CD14-positive monocyte (primary cell): Measurements from ENCODE around the gene FUS. TPM values are rescaled to one million over a fixed set of nuclear protein-coding genes. Genes with fewer than 3 reads are reported as not detected.

Experiments
- DNase-seq, 3 donors: peaks; one replicate each; pipeline ENCODE4 v3.0.0-alpha.2; 2011 to 2022
- H2AFZ ChIP-seq: 2 replicates; pipeline ENCODE4 v1.6.0; 2012; ENCODE audit warnings: mild to moderate bottlenecking, low read depth, low read length, inconsistent platforms; ENCODE audit not compliant: insufficient read depth, poor library complexity, severe bottlenecking
- H3K27ac ChIP-seq, 2 donors: 1 replicate in 1 of 2; 2 replicates in 1 of 2; pipeline ENCODE4 v1.5.1; 2012 to 2013; ENCODE audit warnings: low read length in 2 of 2, control low read depth in 1 of 2, inconsistent platforms in 1 of 2, low read depth in 1 of 2, mild to moderate bottlenecking in 1 of 2
- H3K27me3 ChIP-seq, 2 donors: one replicate each; pipeline versions ENCODE4 v1.6.0 to v1.6.1; 2011 to 2013; ENCODE audit warnings: low read length in 2 of 2; ENCODE audit not compliant: control insufficient read depth in 2 of 2, insufficient read depth in 2 of 2
- H3K36me3 ChIP-seq, 2 donors: replicated peaks in 1 of 2; 1 replicate in 1 of 2; 2 replicates in 1 of 2; pipeline versions ENCODE4 v1.5.1 to v1.6.1; 2012 to 2013; ENCODE audit warnings: low read length in 2 of 2, control low read depth in 1 of 2, inconsistent platforms in 1 of 2, mild to moderate bottlenecking in 1 of 2; ENCODE audit not compliant: insufficient read depth in 2 of 2, control insufficient read depth in 1 of 2
- H3K4me1 ChIP-seq, 2 donors: 1 replicate in 1 of 2; 2 replicates in 1 of 2; pipeline versions ENCODE4 v1.5.1 to v1.6.1; 2012 to 2013; ENCODE audit warnings: low read length in 2 of 2, control low read depth in 1 of 2, inconsistent platforms in 1 of 2, mild to moderate bottlenecking in 1 of 2, moderate library complexity in 1 of 2; ENCODE audit not compliant: insufficient read depth in 2 of 2, control insufficient read depth in 1 of 2
- H3K4me2 ChIP-seq: replicated peaks from 2 replicates; pipeline ENCODE3; 2012; ENCODE audit warnings: low read length, moderate library complexity, mild to moderate bottlenecking; ENCODE audit not compliant: poor library complexity, severe bottlenecking; ENCODE audit errors: extremely low read depth
- H3K4me3 ChIP-seq, 3 experiments: fragments of 200-600 bp in 1 of 3; sonication (generic) in 1 of 3; replicated peaks in 1 of 3; 1 replicate in 2 of 3; 2 replicates in 1 of 3; pipeline ENCODE4 v1.5.1; 2011 to 2013; ENCODE audit warnings: low read length in 3 of 3, mild to moderate bottlenecking in 3 of 3, control low read depth in 2 of 3, low read depth in 2 of 3, inconsistent platforms in 1 of 3, moderate library complexity in 1 of 3
- H3K79me2 ChIP-seq: 2 replicates; pipeline ENCODE4 v1.6.0; 2012; ENCODE audit warnings: mild to moderate bottlenecking, control low read depth, inconsistent platforms, low read length, moderate library complexity; ENCODE audit not compliant: insufficient read depth
- H3K9ac ChIP-seq: 2 replicates; pipeline ENCODE4 v1.6.0; 2017; ENCODE audit warnings: low read length, mild to moderate bottlenecking; ENCODE audit not compliant: insufficient read depth, poor library complexity, severe bottlenecking
- H3K9me3 ChIP-seq, 2 donors: replicated peaks in 1 of 2; 1 replicate in 1 of 2; 2 replicates in 1 of 2; pipeline versions ENCODE4 v1.5.1 to v1.6.1; 2012 to 2013; ENCODE audit warnings: low read length in 2 of 2, control low read depth in 1 of 2; ENCODE audit not compliant: control insufficient read depth in 1 of 2, insufficient read depth in 1 of 2
- H4K20me1 ChIP-seq: 2 replicates; pipeline ENCODE4 v1.6.0; 2012; ENCODE audit warnings: mild to moderate bottlenecking, low read length, control low read depth, moderate library complexity; ENCODE audit not compliant: insufficient read depth
- H3K27ac Mint-ChIP-seq, 7 donors: one replicate each; pipeline ENCODE4 v1.8.0; 2020; ENCODE audit warnings: mild to moderate bottlenecking in 7 of 7, mixed read lengths in 7 of 7, moderate library complexity in 6 of 7, inconsistent platforms in 2 of 7
- H3K27me3 Mint-ChIP-seq, 3 donors: one replicate each; pipeline ENCODE4 v1.8.0; 2021 to 2022; ENCODE audit warnings: low read depth in 3 of 3, mild to moderate bottlenecking in 3 of 3, mixed read lengths in 3 of 3, moderate library complexity in 3 of 3, inconsistent platforms in 1 of 3
- H3K36me3 Mint-ChIP-seq, 2 donors: one replicate each; pipeline ENCODE4 v1.8.0; 2020; ENCODE audit warnings: mixed read lengths in 2 of 2, inconsistent platforms in 1 of 2, mild to moderate bottlenecking in 1 of 2
- H3K4me1 Mint-ChIP-seq: one replicate; pipeline ENCODE4 v1.8.0; 2020; ENCODE audit warnings: mild to moderate bottlenecking, mixed read lengths
- H3K4me3 Mint-ChIP-seq, 2 donors: one replicate each; pipeline ENCODE4 v1.8.0; 2020; ENCODE audit warnings: mild to moderate bottlenecking in 2 of 2, mixed read lengths in 2 of 2, moderate library complexity in 1 of 2
- H3K9me3 Mint-ChIP-seq, 7 donors: one replicate each; pipeline ENCODE4 v1.8.0; 2020 to 2022; ENCODE audit warnings: mixed read lengths in 7 of 7, mild to moderate bottlenecking in 6 of 7, moderate library complexity in 6 of 7, inconsistent platforms in 2 of 7
- CTCF ChIP-seq: fragments of 200-600 bp; IDR thresholded peaks from one replicate; pipeline ENCODE4 v1.8.0; 2022; ENCODE audit warnings: antibody characterized with exemption, mild to moderate bottlenecking
- WGBS: methylation state at CpG from one replicate; pipeline ENCODE4 v1.1.5; 2013; ENCODE audit warnings: missing lambda C conversion rate; ENCODE audit not compliant: insufficient coverage; 5-methylcytosine and 5-hydroxymethylcytosine counted together
- intact Hi-C, 2 donors: fragments of 100-400 bp; cut with micrococcal nuclease; formaldehyde crosslinking; loops; one replicate each; pipeline versions ENCODE4 v1.15.0 to v1.15.1; 2023
- polyA plus RNA-seq, 3 donors: library from polyadenylated mRNA; depleted of rRNA in 1 of 3; unstranded in 2 of 3; stranded (reverse) in 1 of 3; fragments of 300-500 nt in 2 of 3; fragments of >200 nt in 1 of 3; fragmentation: Illumina TruSeq in 2 of 3; gene quantifications; 1 replicate in 2 of 3; 2 replicates in 1 of 3; pipeline ENCODE4 v1.2.3, GENCODE V29; 2012 to 2021
- small RNA-seq: library from RNA; depleted of rRNA; stranded (forward); fragments of <200 nt; gene quantifications from one replicate; pipeline ENCODE3, GENCODE V24; 2012; ENCODE audit warnings: low read depth; ENCODE audit not compliant: insufficient read length

Gene FUS
- polyA plus RNA-seq, 3 donors, result 54.9 to 246 (median 78.5) TPM

DNA sequence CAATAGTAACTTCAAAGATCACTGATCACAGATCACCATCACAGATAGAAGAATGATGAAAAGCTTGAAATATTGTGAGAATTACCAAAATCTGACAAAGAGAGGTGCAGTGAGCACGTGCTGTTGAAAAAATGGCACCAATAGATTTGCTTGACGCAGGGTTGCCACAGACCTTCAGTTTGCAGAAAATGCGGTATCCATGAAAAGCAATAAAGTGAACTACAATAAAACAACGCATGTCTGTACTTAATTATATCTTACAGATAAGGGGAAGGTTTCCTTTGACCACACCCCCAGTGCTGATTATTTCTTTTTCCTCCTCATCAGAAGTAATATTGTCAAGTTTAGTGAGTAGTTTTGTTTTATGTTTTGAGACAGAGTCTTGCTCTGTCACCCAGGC lies 58.1 kb downstream of the FUS start:
- Histone ChIP-seq H3K4me1 (peaks cover 19 to 21% of the 10 kb centered on the region in 2 donors), H2AFZ (no peak overlapping the region), H3K27ac (no peak overlapping the region), H3K4me2 (no peak overlapping the region), H3K27me3 (no peaks in the 10 kb centered on the region), H3K4me3 (no peak overlapping the region), H3K79me2 (no peaks in the 10 kb centered on the region), H3K9me3 (peaks cover 0 to 6% of the 10 kb centered on the region in 2 donors), H3K36me3 (no peaks in the 10 kb centered on the region), H4K20me1 (no peaks in the 10 kb centered on the region), H3K9ac (no peak overlapping the region)
- DNase-seq, result no peak
- H3K27ac Mint-ChIP-seq, result no peak overlapping the region
- intact Hi-C loops, result no loop called here
- H3K9me3 Mint-ChIP-seq, result peaks cover 2 to 12% (median 9%) of the 10 kb centered on the region in 7 donors
- WGBS, result no CpG with 5 or more reads among the region's 4 CpGs
- TF ChIP-seq CTCF, result no peak
- H3K4me1 Mint-ChIP-seq, result peaks cover 23% of the 10 kb centered on the region
- no peak overlapping the region for H3K4me3 Mint-ChIP-seq
- peaks cover 0 to 1% (median 0%) of the 10 kb centered on the region in 3 donors for H3K27me3 Mint-ChIP-seq
- H3K36me3 Mint-ChIP-seq, result no peaks in the 10 kb centered on the region

Small RNAs within 50 kb of the gene (small RNA-seq; reads per million reads assigned to genes)
- gene AC009088.4 (not detected), gene NDUFA3P6 (not detected)

Other genes starting within 250 kb of the FUS start
- gene ORAI3, start 231.1 kb upstream of the FUS start, polyA plus RNA-seq, result 10 to 100 TPM; 34.3 to 80.3 (median 76.8) TPM
- gene SETD1A, start 222.4 kb upstream of the FUS start, polyA plus RNA-seq, result 1 to 10 TPM in 2 of 3 donors, under 1 TPM in 1; 0.16 to 6.6 (median 1.3) TPM
- 1 to 10 TPM in 2 of 3 donors, under 1 TPM in 1; 0.89 to 4.3 (median 2.7) TPM for gene HSD3B7, start 194.9 kb upstream of the FUS start, polyA plus RNA-seq
- 1 to 10 TPM in 1 of 3 donors, not detected in 2; 1.7 TPM for gene STX1B, start 169.5 kb upstream of the FUS start, polyA plus RNA-seq
- 100 to 1,000 TPM in 1 of 3 donors, 10 to 100 TPM in 2; 18.6 to 186 (median 21.8) TPM for gene STX4, start 146.6 kb upstream of the FUS start, polyA plus RNA-seq
- 1 to 10 TPM; 3.8 to 4.8 (median 4.5) TPM for gene ZNF668, start 105.9 kb upstream of the FUS start, polyA plus RNA-seq
- 1 to 10 TPM in 2 of 3 donors, under 1 TPM in 1; 0.46 to 6.5 (median 3.0) TPM for gene ZNF646, start 105.7 kb upstream of the FUS start, polyA plus RNA-seq
- 1 to 10 TPM in 1 of 3 donors, under 1 TPM in 1, not detected in 1; 0.17 to 5.1 TPM for gene PRSS53, start 91.2 kb upstream of the FUS start, polyA plus RNA-seq
- 100 to 1,000 TPM in 1 of 3 donors, 10 to 100 TPM in 2; 59.2 to 113 (median 91.2) TPM for gene VKORC1, start 85.3 kb upstream of the FUS start, polyA plus RNA-seq
- 10 to 100 TPM; 76.5 to 93.5 (median 90.8) TPM for gene BCKDK, start 71.8 kb upstream of the FUS start, polyA plus RNA-seq
- 100 to 1,000 TPM in 1 of 3 donors, 10 to 100 TPM in 2; 34.5 to 136 (median 42.0) TPM for gene KAT8, start 62.5 kb upstream of the FUS start, polyA plus RNA-seq
- gene PRSS8, start 44.4 kb upstream of the FUS start, polyA plus RNA-seq, result under 1 TPM in 1 of 3 donors, not detected in 2; 0.15 TPM
- gene PRSS36, start 30.1 kb upstream of the FUS start, polyA plus RNA-seq, result 1 to 10 TPM; 3.1 to 4.2 (median 3.4) TPM
- 100 to 1,000 TPM; 214 to 400 (median 374) TPM for gene PYCARD, start 22.6 kb downstream of the FUS start, polyA plus RNA-seq
- under 1 TPM in 1 of 3 donors, not detected in 2; 0.04 TPM for gene TRIM72, start 34.0 kb downstream of the FUS start, polyA plus RNA-seq
- not detected for gene PYDC1, start 37.0 kb downstream of the FUS start, polyA plus RNA-seq
- 100 to 1,000 TPM in 2 of 3 donors, 10 to 100 TPM in 1; 71.9 to 330 (median 117) TPM for gene ITGAM, start 79.8 kb downstream of the FUS start, polyA plus RNA-seq
- 100 to 1,000 TPM in 1 of 3 donors, 10 to 100 TPM in 2; 40.7 to 710 (median 71.3) TPM for gene ITGAX, start 175.0 kb downstream of the FUS start, polyA plus RNA-seq
- under 1 TPM in 1 of 3 donors, not detected in 2; 0.04 TPM for gene ITGAD, start 213.2 kb downstream of the FUS start, polyA plus RNA-seq
- gene COX6A2, start 248.2 kb downstream of the FUS start, polyA plus RNA-seq, result not detected